ENCODE measurements around the gene CPA5. TPM values are rescaled to one million over a fixed set of nuclear protein-coding genes. Genes with fewer than 3 reads are reported as not detected.
A peak's percentile ranks its signal among the peaks of the same experiment; 100 is the strongest.

Gene CPA5
- total RNA-seq, 1 donor from 2014 or later = 0.68 TPM

GRCh38 chr7:130405003-130405402 lies 60.4 kb downstream of the CPA5 start:
- TF ChIP-seq, protein P1, sequence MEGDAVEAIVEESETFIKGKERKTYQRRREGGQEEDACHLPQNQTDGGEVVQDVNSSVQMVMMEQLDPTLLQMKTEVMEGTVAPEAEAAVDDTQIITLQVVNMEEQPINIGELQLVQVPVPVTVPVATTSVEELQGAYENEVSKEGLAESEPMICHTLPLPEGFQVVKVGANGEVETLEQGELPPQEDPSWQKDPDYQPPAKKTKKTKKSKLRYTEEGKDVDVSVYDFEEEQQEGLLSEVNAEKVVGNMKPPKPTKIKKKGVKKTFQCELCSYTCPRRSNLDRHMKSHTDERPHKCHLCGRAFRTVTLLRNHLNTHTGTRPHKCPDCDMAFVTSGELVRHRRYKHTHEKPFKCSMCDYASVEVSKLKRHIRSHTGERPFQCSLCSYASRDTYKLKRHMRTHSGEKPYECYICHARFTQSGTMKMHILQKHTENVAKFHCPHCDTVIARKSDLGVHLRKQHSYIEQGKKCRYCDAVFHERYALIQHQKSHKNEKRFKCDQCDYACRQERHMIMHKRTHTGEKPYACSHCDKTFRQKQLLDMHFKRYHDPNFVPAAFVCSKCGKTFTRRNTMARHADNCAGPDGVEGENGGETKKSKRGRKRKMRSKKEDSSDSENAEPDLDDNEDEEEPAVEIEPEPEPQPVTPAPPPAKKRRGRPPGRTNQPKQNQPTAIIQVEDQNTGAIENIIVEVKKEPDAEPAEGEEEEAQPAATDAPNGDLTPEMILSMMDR (conservative IDR thresholded peaks at IDR 0.05) = no peak
- Mint-ChIP-seq H3K9me3 (no peaks in the 10 kb centered on the region), H3K27ac (no peak overlapping the region), H3K4me1 (ENCODE audit: unreplicated experiment) (peaks cover 26% of the 10 kb centered on the region), H3K4me3 (no peak overlapping the region), H3K36me3 (peaks cover 23% of the 10 kb centered on the region), H3K27me3 (no peaks in the 10 kb centered on the region)
- DNase-seq (ENCODE audit: extremely low spot score, unreplicated experiment) = no peak

- Mint-ChIP-seq H3K27ac (peak overlapping the region; percentile 91), H3K27me3 (no peaks in the 10 kb centered on the region), H3K9me3 (no peaks in the 10 kb centered on the region), H3K4me3 (peak overlapping the region; percentile 75), H3K36me3 (peaks cover 13% of the 10 kb centered on the region), H3K4me1 (ENCODE audit: unreplicated experiment) (peaks cover 48% of the 10 kb centered on the region)
- DNase-seq (ENCODE audit: extremely low spot score, unreplicated experiment) = no peak
- TF ChIP-seq, protein P1 (conservative IDR thresholded peaks at IDR 0.05) = no peak
Observed at GRCh38 chr7:130409067-130409711, 64.6 kb downstream of the CPA5 start.

GRCh38 chr7:130409712-130410072 lies 65.1 kb downstream of the CPA5 start:
- Mint-ChIP-seq H3K27ac (peak overlapping the region; percentile 91), H3K9me3 (no peaks in the 10 kb centered on the region), H3K36me3 (peaks cover 13% of the 10 kb centered on the region), H3K4me1 (ENCODE audit: unreplicated experiment) (peaks cover 48% of the 10 kb centered on the region), H3K27me3 (no peaks in the 10 kb centered on the region), H3K4me3 (peak overlapping the region; percentile 75)
- DNase-seq (ENCODE audit: extremely low spot score, unreplicated experiment) = no peak
- TF ChIP-seq, protein P1 (conservative IDR thresholded peaks at IDR 0.05) = no peak

GRCh38 chr7:130410868-130411541 lies 66.4 kb downstream of the CPA5 start:
- DNase-seq (ENCODE audit: extremely low spot score, unreplicated experiment) = no peak
- Mint-ChIP-seq H3K9me3 (no peaks in the 10 kb centered on the region), H3K27ac (peak overlapping the region; percentile 97), H3K27me3 (no peaks in the 10 kb centered on the region), H3K4me3 (peak overlapping the region; percentile 42), H3K36me3 (peaks cover 19% of the 10 kb centered on the region), H3K4me1 (ENCODE audit: unreplicated experiment) (peaks cover 48% of the 10 kb centered on the region)
- TF ChIP-seq, protein P1 (conservative IDR thresholded peaks at IDR 0.05) = no peak

- peak overlapping the region; percentile 97 for H3K27ac Mint-ChIP-seq
- H3K36me3 Mint-ChIP-seq = peaks cover 23% of the 10 kb centered on the region
- no peaks in the 10 kb centered on the region for H3K27me3 Mint-ChIP-seq
- TF ChIP-seq, protein P1 (conservative IDR thresholded peaks at IDR 0.05) = no peak
- no peaks in the 10 kb centered on the region for H3K9me3 Mint-ChIP-seq
- no peak overlapping the region for H3K4me3 Mint-ChIP-seq
- H3K4me1 Mint-ChIP-seq (ENCODE audit: unreplicated experiment) = peaks cover 60% of the 10 kb centered on the region
- no peak for DNase-seq (ENCODE audit: extremely low spot score, unreplicated experiment)
Observed at GRCh38 chr7:130413201-130413600, 68.6 kb downstream of the CPA5 start.
